ENCODE results near the gene AMOTL2.

DNA sequence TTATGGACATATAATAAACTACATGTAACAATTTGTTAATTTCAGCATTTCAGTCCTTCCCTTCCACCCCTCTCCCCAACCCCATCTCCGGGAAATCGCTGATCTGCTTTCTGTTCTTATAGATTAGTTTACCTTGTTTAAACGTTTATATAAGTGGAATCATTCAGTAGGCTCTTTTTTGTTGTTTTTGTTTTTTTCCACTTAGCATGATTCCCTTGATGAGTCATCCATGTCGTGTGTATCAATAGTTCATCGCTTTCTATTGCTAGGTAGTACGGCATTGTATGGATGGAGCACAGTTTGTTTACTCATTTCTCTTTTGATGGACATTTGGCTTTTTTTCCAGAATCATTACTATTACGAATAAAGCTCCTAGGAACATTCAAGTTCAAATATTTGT, 23.5 kb upstream of the AMOTL2 start:
- TF ChIP-seq, protein P1, sequence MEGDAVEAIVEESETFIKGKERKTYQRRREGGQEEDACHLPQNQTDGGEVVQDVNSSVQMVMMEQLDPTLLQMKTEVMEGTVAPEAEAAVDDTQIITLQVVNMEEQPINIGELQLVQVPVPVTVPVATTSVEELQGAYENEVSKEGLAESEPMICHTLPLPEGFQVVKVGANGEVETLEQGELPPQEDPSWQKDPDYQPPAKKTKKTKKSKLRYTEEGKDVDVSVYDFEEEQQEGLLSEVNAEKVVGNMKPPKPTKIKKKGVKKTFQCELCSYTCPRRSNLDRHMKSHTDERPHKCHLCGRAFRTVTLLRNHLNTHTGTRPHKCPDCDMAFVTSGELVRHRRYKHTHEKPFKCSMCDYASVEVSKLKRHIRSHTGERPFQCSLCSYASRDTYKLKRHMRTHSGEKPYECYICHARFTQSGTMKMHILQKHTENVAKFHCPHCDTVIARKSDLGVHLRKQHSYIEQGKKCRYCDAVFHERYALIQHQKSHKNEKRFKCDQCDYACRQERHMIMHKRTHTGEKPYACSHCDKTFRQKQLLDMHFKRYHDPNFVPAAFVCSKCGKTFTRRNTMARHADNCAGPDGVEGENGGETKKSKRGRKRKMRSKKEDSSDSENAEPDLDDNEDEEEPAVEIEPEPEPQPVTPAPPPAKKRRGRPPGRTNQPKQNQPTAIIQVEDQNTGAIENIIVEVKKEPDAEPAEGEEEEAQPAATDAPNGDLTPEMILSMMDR (optimal IDR thresholded peaks at IDR 0.05 in 1 of 3, IDR thresholded peaks at IDR 0.05 in 1 of 3, conservative IDR thresholded peaks at IDR 0.05 in 1 of 3; ENCODE audit: extremely low read depth in 1 of 3, insufficient read depth in 2 of 3, low read length in 3 of 3) = no peak
- no peak for TF ChIP-seq EZH2 (IDR thresholded peaks at IDR 0.05; ENCODE audit: low read length)

Measured in keratinocyte (primary cell).